T-helper 17 cell (primary cell): ENCODE measurements around the gene EIF5A. TPM values are rescaled to one million over a fixed set of nuclear protein-coding genes. Genes with fewer than 3 reads are reported as not detected.

Experiments
- ATAC-seq: fragments of 150-1000 bp; cut with Tn5 transposase; 2 replicates; pipeline ENCODE4 v1.10.0; 2021; ENCODE audit warnings: mild to moderate bottlenecking, moderate library complexity
- DNase-seq, 3 donors: peaks; one replicate each; pipeline versions ENCODE4 v3.0.0 to v3.0.0-alpha.2; 2020 to 2021
- H3K9me3 ChIP-seq: one replicate; pipeline ENCODE4 v1.7.0; 2013; ENCODE audit warnings: low read length, mild to moderate bottlenecking; ENCODE audit not compliant: control insufficient read depth, poor library complexity, severe bottlenecking
- H3K27ac Mint-ChIP-seq: one replicate; pipeline ENCODE4 v1.8.0; 2022; ENCODE audit warnings: mild to moderate bottlenecking, moderate library complexity, mixed read lengths
- H3K27me3 Mint-ChIP-seq: one replicate; pipeline ENCODE4 v1.8.0; 2022; ENCODE audit warnings: mixed read lengths
- H3K36me3 Mint-ChIP-seq: one replicate; pipeline ENCODE4 v1.8.0; 2022; ENCODE audit warnings: low read depth, mixed read lengths
- H3K4me1 Mint-ChIP-seq: one replicate; pipeline ENCODE4 v1.8.0; 2022; ENCODE audit warnings: mild to moderate bottlenecking, mixed read lengths
- H3K4me3 Mint-ChIP-seq: one replicate; pipeline ENCODE4 v1.8.0; 2022; ENCODE audit warnings: mild to moderate bottlenecking, moderate library complexity, mixed read lengths
- total RNA-seq, 4 donors: library from RNA in 2 of 4; stranded (reverse) in 2 of 4; gene quantifications; one replicate each; pipeline ENCODE4 v1.2.3 and lab custom pipeline; 2022 to 2026

Gene EIF5A
- total RNA-seq, 2 donors from 2014 or later: 496 to 601 TPM

DNA sequence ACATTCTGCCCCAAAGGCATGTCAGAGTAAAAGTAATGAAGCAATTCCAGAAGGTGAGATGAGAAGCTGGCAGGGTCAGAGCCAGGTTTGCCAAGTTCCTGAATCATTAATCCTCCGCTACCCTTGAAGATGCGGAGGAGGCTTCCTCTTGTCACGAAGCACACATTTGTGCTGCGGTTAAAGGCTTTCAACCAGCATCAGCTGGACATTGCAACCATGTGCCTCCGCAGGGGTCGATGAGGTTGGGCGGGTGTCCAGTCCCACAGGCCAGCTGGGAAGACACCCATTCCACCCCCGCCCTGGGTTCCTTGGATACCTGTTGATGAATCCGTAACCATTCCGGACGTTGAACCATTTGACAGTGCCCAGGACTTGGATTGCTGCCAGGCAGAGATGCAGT is 14.3 kb upstream of the EIF5A start:
- ATAC-seq (no peak), DNase-seq (no peak)
- Mint-ChIP-seq H3K4me1 (peaks cover 14% of the 10 kb centered on the region), H3K36me3 (peaks cover 3% of the 10 kb centered on the region), H3K27ac (no peak overlapping the region), H3K4me3 (peak overlapping the region; percentile 52), H3K27me3 (peaks cover 16% of the 10 kb centered on the region)
- H3K9me3 ChIP-seq: no peaks in the 10 kb centered on the region

DNA sequence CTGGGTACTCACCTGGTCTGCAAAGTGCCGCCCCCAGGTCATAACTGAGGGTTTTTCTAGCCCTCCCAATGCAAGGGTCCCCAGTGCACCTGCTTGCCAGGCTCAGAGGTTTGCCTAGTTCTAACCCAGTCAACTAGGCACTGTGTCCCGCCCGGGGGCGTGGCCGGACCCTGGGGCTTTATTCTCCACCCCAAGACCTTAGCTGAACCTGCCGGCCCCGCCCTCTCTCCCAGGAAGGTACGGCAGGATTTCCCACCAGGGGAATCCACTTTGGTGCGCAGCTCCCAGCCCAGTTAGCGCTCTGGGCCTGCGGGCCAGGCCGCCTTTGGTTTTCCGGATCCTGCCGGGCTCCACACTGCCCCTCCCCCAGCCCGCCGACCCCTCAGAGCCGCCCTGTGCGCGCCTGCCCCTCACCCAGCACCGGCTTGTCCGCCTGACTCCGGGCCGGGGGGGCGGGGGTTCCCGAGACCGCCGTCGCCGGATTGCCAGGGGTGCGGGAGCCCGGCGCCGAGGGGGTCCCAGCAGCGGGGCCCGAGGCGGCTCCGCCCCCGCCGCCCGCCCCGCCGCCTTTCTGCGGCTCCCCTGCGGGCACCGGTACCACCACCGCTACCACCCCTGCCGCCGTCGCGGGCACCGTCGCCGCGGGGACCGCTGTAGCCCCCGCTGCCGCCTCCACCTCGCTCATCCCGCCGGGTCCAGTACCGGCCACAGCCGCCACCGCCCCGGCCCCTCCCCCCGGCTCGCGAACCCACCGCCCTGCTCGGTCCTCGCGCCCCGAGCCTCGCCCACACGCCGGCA is 13.4 kb upstream of the EIF5A start:
- no peak for ATAC-seq
- DNase-seq: peak in 1 of 3 donors; percentile 40
- no peaks in the 10 kb centered on the region for H3K9me3 ChIP-seq
- H3K4me3 Mint-ChIP-seq: peak overlapping the region; percentile 88
- peaks cover 3% of the 10 kb centered on the region for H3K36me3 Mint-ChIP-seq
- H3K27me3 Mint-ChIP-seq: peaks cover 12% of the 10 kb centered on the region
- peaks cover 14% of the 10 kb centered on the region for H3K4me1 Mint-ChIP-seq
- no peak overlapping the region for H3K27ac Mint-ChIP-seq

DNA sequence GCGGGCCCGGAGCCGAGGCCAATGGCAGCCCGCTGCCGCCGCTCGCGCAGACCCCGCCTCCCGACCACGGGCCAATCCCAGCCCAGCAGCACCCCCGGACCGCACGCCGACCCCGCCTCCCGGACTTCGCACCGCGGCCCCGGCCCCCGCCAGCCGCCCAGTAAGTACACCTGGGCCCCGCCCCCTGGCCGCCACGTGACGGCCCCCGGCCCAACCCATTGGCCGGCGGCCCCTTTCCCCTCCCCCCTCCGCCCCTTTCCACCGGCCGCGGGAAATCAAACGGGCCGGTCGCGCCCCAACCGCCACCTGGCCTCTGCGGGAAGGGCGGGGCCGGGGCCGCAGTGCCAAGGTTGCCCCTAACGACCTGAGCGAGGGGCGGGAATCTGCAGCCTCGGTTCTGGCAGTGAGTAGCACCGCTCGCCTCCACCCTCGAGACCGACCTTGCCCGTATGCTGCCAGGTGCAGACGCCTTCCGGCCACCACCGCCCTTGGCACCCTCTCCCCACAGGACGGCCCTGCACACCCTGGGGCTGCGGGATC is 12.7 kb upstream of the EIF5A start, which contains the start of gene YBX2:
Gene YBX2, minus strand, starts transcription at position 26 of the 540 bp plus-strand sequence. CDS start 139 bp downstream, outside the sequence.
- H3K9me3 ChIP-seq: no peaks in the 10 kb centered on the region
- H3K27me3 Mint-ChIP-seq: peaks cover 13% of the 10 kb centered on the region
- ATAC-seq (peak; percentile 83), DNase-seq (peak in 2 of 3 donors; percentile 75 to 76)
- peaks cover 14% of the 10 kb centered on the region for H3K4me1 Mint-ChIP-seq
- H3K27ac Mint-ChIP-seq: peak within 1 kb of the TSS; percentile 85
- H3K4me3 Mint-ChIP-seq: peak within 1 kb of the TSS; percentile 88
- H3K36me3 Mint-ChIP-seq: peaks cover 3% of the 10 kb centered on the region

DNA sequence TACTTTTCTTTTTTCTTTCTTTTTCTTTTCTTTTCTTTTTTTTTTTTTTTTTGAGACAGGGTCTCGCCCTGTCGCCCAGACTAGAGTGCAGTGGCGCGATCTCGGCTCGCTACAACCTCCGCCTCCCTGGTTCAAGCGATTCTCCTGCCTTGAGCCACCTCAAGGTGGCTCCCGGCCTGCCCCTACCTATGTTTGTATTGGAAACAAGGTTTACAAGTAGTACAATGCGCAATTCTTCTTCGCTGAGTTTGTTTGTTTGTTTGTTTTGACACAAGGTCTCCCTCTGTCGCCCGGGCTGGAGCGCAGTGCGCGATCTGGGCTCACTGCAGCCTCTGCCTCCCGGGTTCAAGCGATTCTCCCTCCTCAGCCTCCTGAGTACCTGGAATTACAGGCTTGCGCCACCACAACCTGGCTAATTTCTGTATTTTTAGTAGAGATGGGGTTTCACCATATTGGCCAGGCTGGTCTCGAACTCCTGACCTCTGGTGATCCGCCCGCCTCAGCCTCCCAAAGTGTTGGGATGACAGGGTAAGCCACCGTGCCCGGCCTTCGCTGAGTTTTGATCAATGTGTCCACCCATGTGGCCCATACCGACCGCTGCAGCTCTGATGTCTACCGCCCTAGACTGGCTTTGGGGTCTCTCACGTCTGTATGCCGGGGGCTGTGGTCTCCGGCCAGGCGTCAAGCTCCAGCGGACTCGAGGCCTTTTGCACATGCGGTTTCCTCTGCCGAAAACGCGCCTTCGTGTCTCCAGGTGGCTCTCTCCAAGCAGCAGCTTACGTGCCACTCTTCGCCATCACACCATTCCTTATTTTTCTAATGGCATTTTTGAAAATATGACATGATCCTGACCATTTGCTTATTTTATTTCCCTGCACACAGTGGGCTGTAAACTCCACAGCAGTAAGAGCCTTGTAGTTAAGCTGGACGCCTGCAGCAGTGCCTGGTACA is 11.9 kb upstream of the EIF5A start:
- no peaks in the 10 kb centered on the region for H3K9me3 ChIP-seq
- peaks cover 18% of the 10 kb centered on the region for H3K27me3 Mint-ChIP-seq
- H3K36me3 Mint-ChIP-seq: peaks cover 5% of the 10 kb centered on the region
- no peak for ATAC-seq
- peak overlapping the region; percentile 85 for H3K27ac Mint-ChIP-seq
- peaks cover 14% of the 10 kb centered on the region for H3K4me1 Mint-ChIP-seq
- no peak for DNase-seq
- H3K4me3 Mint-ChIP-seq: peak overlapping the region; percentile 88

DNA sequence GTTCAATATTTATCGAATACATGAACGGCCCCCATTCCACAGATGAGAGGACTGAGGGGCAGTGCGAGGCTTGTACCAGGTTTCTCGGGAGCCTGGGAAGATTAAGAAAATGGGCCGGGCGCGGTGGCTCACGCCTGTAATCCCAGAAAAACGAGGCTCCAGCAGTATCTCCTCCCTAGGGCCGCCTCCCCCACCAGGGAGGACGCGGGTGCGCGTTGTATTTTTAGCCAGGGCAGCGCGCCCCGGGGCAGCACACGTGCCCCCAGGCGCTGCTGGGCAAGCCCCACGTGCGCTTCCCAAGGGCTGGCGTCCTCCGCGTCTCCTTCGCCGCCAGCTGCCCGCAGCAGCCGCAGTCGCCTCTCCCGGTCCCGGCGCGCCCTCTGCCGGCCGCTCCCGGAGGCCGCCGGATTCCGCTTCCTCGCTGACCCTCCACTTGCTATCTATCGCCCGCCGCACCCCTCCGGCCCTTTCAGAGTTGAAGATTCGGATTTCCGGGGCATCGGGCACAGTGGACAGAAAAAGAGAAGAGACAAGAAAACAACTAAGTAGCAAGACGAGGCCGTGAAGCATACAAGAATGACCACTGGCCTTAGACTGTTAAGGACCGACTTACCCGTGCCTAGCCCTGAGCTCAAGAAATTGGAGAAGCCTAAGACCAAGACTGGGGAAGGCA is 11.1 kb upstream of the EIF5A start:
- peaks cover 14% of the 10 kb centered on the region for H3K4me1 Mint-ChIP-seq
- no peaks in the 10 kb centered on the region for H3K9me3 ChIP-seq
- no peak overlapping the region for H3K27ac Mint-ChIP-seq
- peak overlapping the region; percentile 43 for H3K4me3 Mint-ChIP-seq
- DNase-seq (peak; percentile 56 to 66 (median 57)), ATAC-seq (peak; percentile 33)
- H3K36me3 Mint-ChIP-seq: peaks cover 5% of the 10 kb centered on the region
- peaks cover 18% of the 10 kb centered on the region for H3K27me3 Mint-ChIP-seq

DNA sequence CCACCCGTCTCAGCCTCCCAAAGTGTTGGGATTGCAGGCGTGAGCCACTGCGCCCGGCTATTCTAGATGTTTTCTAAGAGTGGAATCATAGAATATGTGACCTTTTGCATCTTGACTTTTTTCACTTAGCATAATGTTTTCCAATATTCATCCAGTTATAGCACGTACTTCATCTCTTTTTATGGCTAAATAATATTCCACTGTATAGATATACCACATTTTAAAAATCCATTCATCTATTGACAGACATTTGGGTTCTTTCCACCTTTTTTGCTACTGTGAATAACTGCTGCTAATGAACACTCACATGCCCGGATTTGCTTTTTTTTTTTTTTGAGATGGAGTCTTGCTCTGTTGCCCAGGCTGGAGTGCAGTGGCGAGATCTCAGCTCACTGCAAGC is 3.2 kb upstream of the EIF5A start:
- Mint-ChIP-seq H3K36me3 (peaks cover 5% of the 10 kb centered on the region), H3K27ac (no peak overlapping the region), H3K4me3 (no peak overlapping the region), H3K4me1 (peaks cover 9% of the 10 kb centered on the region), H3K27me3 (peaks cover 5% of the 10 kb centered on the region)
- DNase-seq: no peak
- ATAC-seq: no peak
- no peaks in the 10 kb centered on the region for H3K9me3 ChIP-seq

DNA sequence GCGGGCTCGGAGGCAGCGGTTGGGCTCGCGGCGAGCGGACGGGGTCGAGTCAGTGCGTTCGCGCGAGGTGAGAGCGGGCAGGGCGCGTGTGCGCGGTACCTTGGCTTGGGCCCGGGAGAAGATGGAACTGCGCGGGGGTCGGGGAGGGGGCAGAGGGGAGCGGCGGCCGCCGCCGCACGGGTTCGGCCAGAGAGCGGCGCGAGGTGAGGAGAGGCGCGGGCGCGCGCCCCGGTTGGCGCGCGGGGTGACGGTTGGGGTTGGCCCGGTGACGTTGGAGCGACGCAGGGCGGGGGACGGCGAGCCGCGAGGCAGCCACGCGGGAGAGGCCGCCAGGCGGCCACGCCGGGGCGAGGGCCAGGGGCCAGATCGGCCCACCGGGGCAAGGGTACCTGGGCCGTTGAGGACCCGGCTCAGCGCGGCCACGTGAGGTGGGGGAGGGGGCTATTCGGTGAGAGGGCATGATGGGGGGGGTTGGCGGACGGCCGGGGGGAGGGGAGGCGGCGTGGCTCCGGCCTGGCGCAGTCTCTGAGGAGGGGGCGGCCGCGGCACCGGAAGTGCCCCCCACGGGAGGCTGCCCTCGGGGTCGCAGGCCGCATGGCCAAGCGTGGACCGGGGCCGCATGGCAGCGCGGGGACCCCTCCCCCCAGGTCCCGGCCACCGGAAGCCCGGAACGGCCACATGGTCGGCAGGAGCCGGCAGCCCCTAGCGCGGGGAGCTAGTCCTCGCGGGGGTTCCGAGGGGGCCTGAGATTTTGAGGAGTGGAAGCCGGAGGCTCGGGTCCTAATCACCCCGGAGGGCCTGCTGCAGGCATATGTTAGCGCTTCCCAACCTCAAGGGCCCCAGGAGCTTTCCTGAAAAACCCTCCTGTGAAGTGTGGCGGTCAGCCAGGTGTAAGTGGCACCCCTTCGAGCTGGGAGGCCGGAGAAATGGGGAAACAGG is 527 bp downstream of the EIF5A start:
- ATAC-seq (peak; percentile 9), DNase-seq (peak; percentile 52 to 60 (median 56))
- Mint-ChIP-seq H3K4me1 (peaks cover 35% of the 10 kb centered on the region), H3K4me3 (peak overlapping the region; percentile 96), H3K36me3 (peaks cover 19% of the 10 kb centered on the region), H3K27ac (peak overlapping the region; percentile 97), H3K27me3 (no peaks in the 10 kb centered on the region)
- H3K9me3 ChIP-seq: no peaks in the 10 kb centered on the region

DNA sequence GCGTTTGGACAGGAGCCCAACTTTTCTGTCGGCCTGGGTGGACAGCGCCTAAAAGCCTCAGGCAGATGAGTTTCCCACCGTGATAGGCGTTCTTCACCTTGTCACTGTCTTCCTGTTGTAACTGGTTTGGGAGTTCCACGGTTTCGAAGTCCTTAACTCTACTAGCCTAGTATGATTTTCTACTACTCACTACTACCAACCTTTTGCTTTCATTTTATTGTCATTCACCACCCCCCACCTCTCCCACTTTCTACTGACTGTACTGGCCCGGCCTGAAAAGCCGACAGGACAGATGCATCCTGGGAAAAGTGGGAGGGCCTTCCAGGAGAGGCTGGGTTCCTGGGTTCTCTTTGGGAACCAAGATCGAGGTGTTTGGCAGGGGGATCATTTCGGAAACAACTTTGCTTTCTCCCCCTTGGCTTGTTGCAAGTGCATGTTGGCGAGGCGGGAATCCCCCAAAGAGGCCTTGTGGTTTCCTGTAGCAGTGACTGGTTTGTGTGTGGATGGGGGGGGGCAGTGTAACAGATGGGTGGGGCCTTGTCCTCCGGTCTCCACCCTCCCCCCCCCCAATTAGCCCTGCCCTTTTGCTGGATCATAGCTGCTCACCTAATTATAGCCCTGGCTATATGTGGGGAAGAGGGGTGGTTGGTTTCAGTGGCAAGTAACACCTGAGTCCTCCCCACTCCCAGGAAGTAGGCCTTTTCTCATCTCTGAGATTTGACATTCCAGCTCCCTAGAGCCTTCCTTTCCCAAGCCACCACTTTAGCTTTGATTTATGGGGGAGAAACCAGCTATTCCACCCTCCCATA is 1.4 kb downstream of the EIF5A start:
- H3K27me3 Mint-ChIP-seq: no peaks in the 10 kb centered on the region
- peaks cover 43% of the 10 kb centered on the region for H3K4me1 Mint-ChIP-seq
- H3K4me3 Mint-ChIP-seq: peak overlapping the region; percentile 96
- peak overlapping the region; percentile 97 for H3K27ac Mint-ChIP-seq
- H3K36me3 Mint-ChIP-seq: peaks cover 19% of the 10 kb centered on the region
- H3K9me3 ChIP-seq: no peaks in the 10 kb centered on the region
- peak; percentile 72 to 82 (median 76) for DNase-seq
- ATAC-seq: peak; percentile 51

DNA sequence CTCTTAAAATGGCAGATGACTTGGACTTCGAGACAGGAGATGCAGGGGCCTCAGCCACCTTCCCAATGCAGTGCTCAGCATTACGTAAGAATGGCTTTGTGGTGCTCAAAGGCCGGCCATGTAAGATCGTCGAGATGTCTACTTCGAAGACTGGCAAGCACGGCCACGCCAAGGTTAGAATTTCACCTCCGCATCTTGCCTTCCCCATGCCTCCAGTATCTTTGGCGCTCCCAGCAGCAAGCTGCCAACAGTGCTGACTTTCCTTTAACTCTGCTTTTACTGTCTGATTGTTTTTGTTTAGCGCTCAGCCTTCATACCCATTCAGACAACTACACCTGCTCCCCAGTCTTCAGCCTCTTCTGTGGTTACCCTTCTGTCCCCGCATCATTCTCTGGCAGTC is 2.2 kb downstream of the EIF5A start:
- DNase-seq (no peak), ATAC-seq (no peak)
- Mint-ChIP-seq H3K4me1 (peaks cover 50% of the 10 kb centered on the region), H3K27me3 (no peaks in the 10 kb centered on the region), H3K27ac (peak overlapping the region; percentile 97), H3K36me3 (peaks cover 19% of the 10 kb centered on the region), H3K4me3 (peak overlapping the region; percentile 96)
- H3K9me3 ChIP-seq: no peaks in the 10 kb centered on the region

DNA sequence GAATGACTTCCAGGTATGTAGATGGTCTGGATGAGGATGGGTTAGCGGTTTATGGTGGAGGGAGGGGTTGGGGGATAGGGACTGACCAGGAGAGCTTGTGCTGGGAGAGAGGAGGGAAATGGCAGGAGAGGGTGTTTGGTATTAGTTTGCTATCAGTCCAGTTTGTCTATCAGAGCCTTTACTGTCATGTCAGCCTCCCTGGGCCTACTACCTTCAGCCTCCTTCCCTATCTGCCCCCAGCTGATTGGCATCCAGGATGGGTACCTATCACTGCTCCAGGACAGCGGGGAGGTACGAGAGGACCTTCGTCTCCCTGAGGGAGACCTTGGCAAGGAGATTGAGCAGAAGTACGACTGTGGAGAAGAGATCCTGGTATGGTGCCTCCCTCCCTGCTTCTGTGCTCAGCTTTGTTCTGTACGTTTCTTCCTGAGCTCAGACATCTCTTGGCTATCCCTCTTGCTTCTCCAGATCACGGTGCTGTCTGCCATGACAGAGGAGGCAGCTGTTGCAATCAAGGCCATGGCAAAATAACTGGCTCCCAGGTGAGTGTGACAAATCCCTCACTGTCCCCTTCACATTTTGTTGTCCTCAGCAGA is 3.8 kb downstream of the EIF5A start:
- Mint-ChIP-seq H3K27ac (peak overlapping the region; percentile 97), H3K4me3 (peak overlapping the region; percentile 96), H3K36me3 (peaks cover 19% of the 10 kb centered on the region), H3K27me3 (no peaks in the 10 kb centered on the region), H3K4me1 (peaks cover 55% of the 10 kb centered on the region)
- H3K9me3 ChIP-seq: no peaks in the 10 kb centered on the region
- ATAC-seq (no peak), DNase-seq (no peak)
